ENCODE data around the gene ANK3. TPM values are rescaled to one million over a fixed set of nuclear protein-coding genes. Genes with fewer than 3 reads are reported as not detected.

ANK3 gene
- total RNA-seq, 2 donors from 2014 or later = 65.0 to 79.5 TPM

DNA sequence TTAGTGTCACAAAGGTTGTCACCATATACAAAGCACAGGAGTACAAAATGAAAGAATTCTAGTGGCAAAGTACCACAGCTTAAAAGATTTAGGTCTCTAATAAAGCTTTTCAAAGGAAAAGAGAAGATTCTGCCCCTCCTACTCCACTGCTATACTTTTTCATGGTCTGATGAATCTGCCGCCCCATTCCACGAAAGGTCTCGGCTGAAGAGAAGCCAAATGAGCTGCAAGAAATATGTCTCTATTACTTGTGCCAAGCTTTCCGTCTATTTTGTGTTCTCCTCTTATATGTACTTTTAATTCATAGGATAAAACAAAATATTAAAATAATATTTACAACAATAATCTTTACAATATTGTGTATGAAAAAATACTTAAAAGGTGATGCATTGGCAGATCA is 222.6 kb downstream of the ANK3 start:
- H3K9me3 ChIP-seq (ENCODE audit: control insufficient read depth, low read length) = no peaks in the 10 kb centered on the region
- TF ChIP-seq, protein P1, sequence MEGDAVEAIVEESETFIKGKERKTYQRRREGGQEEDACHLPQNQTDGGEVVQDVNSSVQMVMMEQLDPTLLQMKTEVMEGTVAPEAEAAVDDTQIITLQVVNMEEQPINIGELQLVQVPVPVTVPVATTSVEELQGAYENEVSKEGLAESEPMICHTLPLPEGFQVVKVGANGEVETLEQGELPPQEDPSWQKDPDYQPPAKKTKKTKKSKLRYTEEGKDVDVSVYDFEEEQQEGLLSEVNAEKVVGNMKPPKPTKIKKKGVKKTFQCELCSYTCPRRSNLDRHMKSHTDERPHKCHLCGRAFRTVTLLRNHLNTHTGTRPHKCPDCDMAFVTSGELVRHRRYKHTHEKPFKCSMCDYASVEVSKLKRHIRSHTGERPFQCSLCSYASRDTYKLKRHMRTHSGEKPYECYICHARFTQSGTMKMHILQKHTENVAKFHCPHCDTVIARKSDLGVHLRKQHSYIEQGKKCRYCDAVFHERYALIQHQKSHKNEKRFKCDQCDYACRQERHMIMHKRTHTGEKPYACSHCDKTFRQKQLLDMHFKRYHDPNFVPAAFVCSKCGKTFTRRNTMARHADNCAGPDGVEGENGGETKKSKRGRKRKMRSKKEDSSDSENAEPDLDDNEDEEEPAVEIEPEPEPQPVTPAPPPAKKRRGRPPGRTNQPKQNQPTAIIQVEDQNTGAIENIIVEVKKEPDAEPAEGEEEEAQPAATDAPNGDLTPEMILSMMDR (conservative IDR thresholded peaks at IDR 0.05) = no peak
- no peak overlapping the region for H3K27ac ChIP-seq (ENCODE audit: low read depth, low read length)
- no peaks in the 10 kb centered on the region for H3K36me3 ChIP-seq (ENCODE audit: control insufficient read depth, insufficient read depth, low read length)
- peaks cover 18% of the 10 kb centered on the region for H3K36me3 Mint-ChIP-seq (ENCODE audit: low read depth)
- H3K4me1 ChIP-seq (ENCODE audit: control insufficient read depth, insufficient read depth, low read length) = no peaks in the 10 kb centered on the region
- H3K9me3 Mint-ChIP-seq = no peaks in the 10 kb centered on the region
- no peak overlapping the region for H3K27ac Mint-ChIP-seq
- no peak overlapping the region for H3K4me3 Mint-ChIP-seq
- H3K4me1 Mint-ChIP-seq = no peaks in the 10 kb centered on the region
- no peaks in the 10 kb centered on the region for H3K27me3 Mint-ChIP-seq (ENCODE audit: insufficient read depth)
- DNase-seq = no peak
- H3K4me3 ChIP-seq (ENCODE audit: low read length) = no peak overlapping the region
- H3K9ac ChIP-seq (ENCODE audit: extremely low read depth, low read length, poor library complexity, severe bottlenecking) = no peak overlapping the region
- WGBS, 2 experiments (ENCODE audit: insufficient coverage in 1 of 2, insufficient read length in 1 of 2) = 86 to 95% methylated on average over 3 of the region's 4 CpGs
- H3K27me3 ChIP-seq (ENCODE audit: control insufficient read depth, insufficient read depth, low read length, poor library complexity, severe bottlenecking) = no peaks in the 10 kb centered on the region

DNA sequence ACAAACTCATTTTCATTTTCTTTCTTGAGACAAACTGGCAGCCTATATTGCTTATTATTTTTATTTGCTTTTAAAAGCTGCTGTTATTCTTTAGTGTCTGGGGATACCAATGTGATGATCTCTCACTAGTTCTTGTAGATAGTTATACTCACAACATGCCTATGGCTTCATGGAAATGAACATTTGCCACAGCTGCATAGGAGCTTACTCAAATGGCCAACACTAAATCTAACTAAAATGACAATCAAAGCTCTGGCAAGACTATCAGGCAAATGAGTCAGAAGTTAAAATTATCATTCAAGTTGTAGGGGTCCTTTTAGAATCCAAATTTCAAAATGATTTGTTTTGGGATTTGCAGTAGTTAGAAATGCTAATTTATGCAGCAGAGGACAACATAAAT is 225.9 kb downstream of the ANK3 start:
- no peak for DNase-seq
- Mint-ChIP-seq H3K4me1 (no peaks in the 10 kb centered on the region), H3K27me3 (ENCODE audit: insufficient read depth) (no peaks in the 10 kb centered on the region), H3K9me3 (peaks cover 5% of the 10 kb centered on the region), H3K4me3 (no peak overlapping the region), H3K36me3 (ENCODE audit: low read depth) (peaks cover 14% of the 10 kb centered on the region), H3K27ac (no peak overlapping the region)
- H3K4me3 ChIP-seq (ENCODE audit: low read length) = no peak overlapping the region
- H3K4me1 ChIP-seq (ENCODE audit: control insufficient read depth, insufficient read depth, low read length) = no peaks in the 10 kb centered on the region
- H3K9me3 ChIP-seq (ENCODE audit: control insufficient read depth, low read length) = peaks cover 5% of the 10 kb centered on the region
- H3K36me3 ChIP-seq (ENCODE audit: control insufficient read depth, insufficient read depth, low read length) = no peaks in the 10 kb centered on the region
- TF ChIP-seq, protein P1 (conservative IDR thresholded peaks at IDR 0.05) = no peak
- H3K9ac ChIP-seq (ENCODE audit: extremely low read depth, low read length, poor library complexity, severe bottlenecking) = no peak overlapping the region
- no peak overlapping the region for H3K27ac ChIP-seq (ENCODE audit: low read depth, low read length)
- no peaks in the 10 kb centered on the region for H3K27me3 ChIP-seq (ENCODE audit: control insufficient read depth, insufficient read depth, low read length, poor library complexity, severe bottlenecking)

DNA sequence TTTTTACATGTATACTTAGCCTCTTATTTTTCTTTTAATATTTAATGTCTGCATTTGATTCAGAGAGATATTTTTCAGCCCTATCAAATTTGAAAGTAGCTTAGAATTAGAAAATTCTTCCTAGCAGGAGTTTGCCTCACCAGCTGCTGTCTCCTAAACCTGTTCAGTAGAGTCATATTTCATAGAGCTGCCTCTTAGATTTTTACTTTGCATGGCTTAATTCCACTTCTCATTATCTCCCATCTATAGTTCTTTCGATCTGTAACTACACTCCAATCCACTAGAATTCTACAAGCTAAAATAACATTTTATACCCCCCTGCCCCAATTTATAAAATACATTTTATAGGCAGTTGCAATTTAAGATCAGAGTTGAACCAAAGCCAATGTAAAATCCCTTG is 227.0 kb downstream of the ANK3 start:
- Mint-ChIP-seq H3K27me3 (ENCODE audit: insufficient read depth) (no peaks in the 10 kb centered on the region), H3K9me3 (peaks cover 5% of the 10 kb centered on the region)
- 89% methylated on average over 1 of the region's 1 CpG; no CpG with 5 or more reads in 1 of the 2 experiments for WGBS, 2 experiments (ENCODE audit: insufficient coverage in 1 of 2, insufficient read length in 1 of 2)

More for the DNA sequence above, 227.0 kb downstream of the ANK3 start:
- Histone ChIP-seq H3K27ac (ENCODE audit: low read depth, low read length) (no peak overlapping the region), H3K4me3 (ENCODE audit: low read length) (no peak overlapping the region), H3K9ac (ENCODE audit: extremely low read depth, low read length, poor library complexity, severe bottlenecking) (no peak overlapping the region), H3K36me3 (ENCODE audit: control insufficient read depth, insufficient read depth, low read length) (no peaks in the 10 kb centered on the region), H3K9me3 (ENCODE audit: control insufficient read depth, low read length) (peaks cover 5% of the 10 kb centered on the region), H3K27me3 (ENCODE audit: control insufficient read depth, insufficient read depth, low read length, poor library complexity, severe bottlenecking) (no peaks in the 10 kb centered on the region), H3K4me1 (ENCODE audit: control insufficient read depth, insufficient read depth, low read length) (no peaks in the 10 kb centered on the region)
- Mint-ChIP-seq H3K27ac (no peak overlapping the region), H3K4me1 (no peaks in the 10 kb centered on the region), H3K4me3 (no peak overlapping the region), H3K36me3 (ENCODE audit: low read depth) (peaks cover 11% of the 10 kb centered on the region)
- no peak for DNase-seq
- TF ChIP-seq, protein P1 (conservative IDR thresholded peaks at IDR 0.05) = no peak
